MM.1S (cell line): ENCODE results near the gene CCBE1.

Source experiments
- EZH2 ChIP-seq: fragments of 300-600 bp; sonication (generic); optimal IDR thresholded peaks from 2 replicates; pipeline ENCODE3; 2017; ENCODE audit warnings: low read depth, mild to moderate bottlenecking, antibody characterized with exemption, low read length, mixed read lengths
- TF ChIP-seq, protein P1 (sequence below): fragments of 300-600 bp; sonication (generic); IDR thresholded peaks from 2 replicates; pipeline ENCODE4 v1.5.1; 2016; ENCODE audit warnings: antibody characterized with exemption, low read length, mixed read lengths

DNA sequence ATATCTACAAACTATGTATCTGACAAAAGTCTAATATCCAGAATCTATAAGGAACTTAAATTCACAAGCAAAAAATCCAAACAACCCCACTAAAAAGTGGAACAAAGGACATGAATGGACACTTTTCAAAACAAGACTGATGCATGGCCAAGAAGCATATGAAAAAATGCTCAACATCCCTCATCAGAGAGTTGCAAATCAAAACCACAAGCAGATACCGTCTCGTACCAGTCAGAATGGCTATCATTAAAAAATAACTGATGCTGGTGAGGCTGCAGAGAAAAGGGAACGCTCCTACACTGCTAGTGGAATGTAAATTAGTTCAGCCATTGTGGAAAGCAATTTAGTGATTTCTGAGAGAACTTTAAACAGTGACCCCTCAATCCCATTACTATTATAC lies 56.5 kb downstream of the CCBE1 start:
- TF ChIP-seq EZH2 = no peak
- TF ChIP-seq, protein P1, sequence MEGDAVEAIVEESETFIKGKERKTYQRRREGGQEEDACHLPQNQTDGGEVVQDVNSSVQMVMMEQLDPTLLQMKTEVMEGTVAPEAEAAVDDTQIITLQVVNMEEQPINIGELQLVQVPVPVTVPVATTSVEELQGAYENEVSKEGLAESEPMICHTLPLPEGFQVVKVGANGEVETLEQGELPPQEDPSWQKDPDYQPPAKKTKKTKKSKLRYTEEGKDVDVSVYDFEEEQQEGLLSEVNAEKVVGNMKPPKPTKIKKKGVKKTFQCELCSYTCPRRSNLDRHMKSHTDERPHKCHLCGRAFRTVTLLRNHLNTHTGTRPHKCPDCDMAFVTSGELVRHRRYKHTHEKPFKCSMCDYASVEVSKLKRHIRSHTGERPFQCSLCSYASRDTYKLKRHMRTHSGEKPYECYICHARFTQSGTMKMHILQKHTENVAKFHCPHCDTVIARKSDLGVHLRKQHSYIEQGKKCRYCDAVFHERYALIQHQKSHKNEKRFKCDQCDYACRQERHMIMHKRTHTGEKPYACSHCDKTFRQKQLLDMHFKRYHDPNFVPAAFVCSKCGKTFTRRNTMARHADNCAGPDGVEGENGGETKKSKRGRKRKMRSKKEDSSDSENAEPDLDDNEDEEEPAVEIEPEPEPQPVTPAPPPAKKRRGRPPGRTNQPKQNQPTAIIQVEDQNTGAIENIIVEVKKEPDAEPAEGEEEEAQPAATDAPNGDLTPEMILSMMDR = no peak
